ENCODE measurements around the gene CPLX1.
A peak's percentile ranks its signal among the peaks of the same experiment; 100 is the strongest.
"Not testable (repeated sequence)": the region's sequence is repeated elsewhere in the genome, so short reads cannot be mapped to it uniquely, and the experiment has no call there.

CPLX1 gene

GRCh38 chr4:749698-750666 is 75.9 kb downstream of the CPLX1 start:
- no peak for DNase-seq

GRCh38 chr4:748461-748860 is 77.5 kb downstream of the CPLX1 start:
- no peak for DNase-seq

DNA sequence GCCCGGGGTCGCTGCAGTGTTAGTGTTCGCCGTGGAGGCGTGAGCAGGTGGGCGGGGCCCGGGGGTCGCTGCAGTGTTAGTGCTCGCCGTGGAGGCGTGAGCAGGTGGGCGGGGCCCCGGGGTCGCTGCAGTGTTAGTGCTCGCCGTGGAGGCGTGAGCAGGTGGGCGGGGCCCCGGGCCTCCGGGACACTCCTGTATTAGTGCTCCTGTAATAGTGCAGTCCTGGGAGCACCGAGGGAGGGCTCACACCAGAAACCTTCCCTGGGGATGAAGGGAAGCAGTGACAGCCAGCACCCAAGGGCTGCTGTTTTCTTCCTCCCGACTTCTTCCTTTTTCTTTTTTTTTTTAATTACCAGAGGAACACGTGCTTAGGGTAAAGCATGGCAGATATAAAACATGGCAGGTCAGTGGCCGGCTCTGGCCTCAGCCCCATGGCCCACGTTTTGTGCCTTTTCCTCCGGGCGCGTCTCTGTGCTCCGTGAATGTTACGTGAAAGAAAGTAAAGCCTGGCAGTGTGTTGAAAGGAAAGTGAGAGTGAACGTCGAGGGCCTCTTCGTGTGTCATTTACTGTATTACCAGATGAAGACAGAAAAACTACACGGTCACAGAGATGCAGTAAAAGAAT is 78.3 kb downstream of the CPLX1 start:
- DNase-seq = no peak

- DNase-seq = no peak
These were observed 81.6 kb downstream of the CPLX1 start for GRCh38 chr4:744212-744841.

DNA sequence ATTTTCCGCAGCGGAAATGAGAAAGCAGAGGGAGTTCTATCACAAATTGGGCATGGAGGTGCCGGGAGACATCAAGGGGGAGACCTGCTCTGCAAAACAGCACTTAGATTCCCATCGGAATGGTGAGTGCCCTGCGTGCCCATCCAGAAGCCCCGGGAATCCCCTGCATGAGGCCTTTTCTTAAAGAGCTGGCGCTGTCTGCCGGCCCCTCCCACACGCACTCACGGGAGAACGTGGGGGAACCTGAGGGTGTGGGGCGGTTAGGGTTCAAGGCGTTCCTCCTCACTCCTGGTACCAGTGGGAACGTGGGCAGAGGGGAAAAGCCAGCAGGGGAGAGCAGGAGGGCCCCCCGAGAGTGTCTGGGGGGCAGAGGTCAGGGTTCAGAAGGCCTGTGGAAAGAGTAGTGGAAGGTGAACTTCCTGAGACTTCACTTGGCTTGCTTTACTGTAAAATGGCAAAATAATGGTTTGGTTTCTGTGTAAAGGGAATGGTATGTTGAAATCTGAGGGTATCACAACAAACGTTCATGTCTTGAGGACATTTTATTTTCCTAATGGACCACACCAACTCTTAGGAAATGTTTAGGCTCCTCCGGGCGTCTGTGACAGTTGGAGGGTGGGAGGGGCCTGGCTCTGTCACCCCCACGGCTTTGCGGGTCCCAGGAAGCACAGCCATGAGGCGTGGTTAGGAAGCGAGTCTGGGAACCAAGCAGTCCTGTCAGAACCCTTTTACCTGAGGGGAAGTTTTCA is 82.3 kb downstream of the CPLX1 start:
- DNase-seq = no peak

- DNase-seq = peak; percentile 76 to 79
These were observed 83.1 kb downstream of the CPLX1 start for GRCh38 chr4:742742-743311.

DNA sequence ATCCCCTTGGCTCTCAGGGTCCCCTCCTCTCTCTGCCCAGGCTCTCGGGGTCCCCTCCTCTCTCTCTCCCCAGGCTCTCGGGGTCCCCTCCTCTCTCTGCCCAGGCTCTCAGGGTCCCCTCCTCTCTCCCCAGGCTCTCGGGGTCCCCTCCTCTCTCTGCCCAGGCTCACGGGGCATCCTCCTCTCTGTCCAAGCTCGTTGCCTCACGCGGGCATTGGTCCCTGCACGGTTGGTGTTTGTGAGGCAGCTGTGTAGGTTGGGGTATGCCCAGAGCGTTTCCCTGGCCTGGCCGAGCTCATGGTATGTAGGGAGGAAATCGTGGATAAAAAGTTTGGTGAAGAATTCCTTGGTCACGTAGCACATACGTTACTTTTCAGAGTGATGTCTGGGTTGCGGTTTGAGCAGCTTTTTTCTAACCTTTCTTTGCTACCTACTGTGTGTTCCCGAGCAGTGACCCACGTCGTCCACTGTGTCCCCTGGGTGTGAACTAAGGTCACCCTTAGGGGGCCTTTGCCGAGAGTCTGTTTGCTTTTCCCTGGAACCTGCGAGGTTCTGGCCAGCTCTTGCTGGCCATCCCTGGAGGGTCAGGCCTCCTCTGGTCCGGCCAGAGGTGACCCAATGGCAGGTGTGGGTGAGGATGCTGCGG is 83.7 kb downstream of the CPLX1 start:
- no peak for DNase-seq

DNA sequence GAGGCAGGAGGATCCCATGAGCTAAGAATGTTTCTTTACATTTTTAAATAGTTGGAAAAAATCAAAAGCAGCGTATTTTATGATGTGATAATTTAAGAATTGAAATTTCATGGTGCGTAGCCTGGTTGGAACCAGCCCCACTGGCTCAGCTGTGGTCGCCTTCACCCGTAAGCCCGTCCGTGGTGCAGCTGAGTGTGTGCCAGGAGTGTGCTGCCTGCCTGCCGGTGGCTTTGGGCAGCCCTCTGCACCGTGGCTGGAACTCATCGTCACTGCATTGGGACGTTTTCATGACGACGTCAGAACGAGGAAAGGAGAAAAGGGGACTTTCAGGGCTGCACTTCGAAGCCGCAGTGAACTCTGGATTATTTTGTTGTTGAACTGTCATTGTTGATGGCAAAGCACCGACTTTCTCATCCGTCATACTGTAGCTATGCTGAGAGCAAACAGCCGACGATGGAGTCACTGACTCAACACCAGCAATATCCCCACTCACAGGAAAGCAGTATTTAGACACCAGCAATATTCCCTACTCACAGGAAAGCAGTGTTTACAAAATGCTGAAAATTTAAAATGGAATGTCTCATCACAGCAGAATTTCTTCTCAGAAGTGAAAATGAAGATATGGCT is 85.2 kb downstream of the CPLX1 start:
- DNase-seq = no peak

GRCh38 chr4:740011-740410 is 85.9 kb downstream of the CPLX1 start:
- DNase-seq = no peak

DNA sequence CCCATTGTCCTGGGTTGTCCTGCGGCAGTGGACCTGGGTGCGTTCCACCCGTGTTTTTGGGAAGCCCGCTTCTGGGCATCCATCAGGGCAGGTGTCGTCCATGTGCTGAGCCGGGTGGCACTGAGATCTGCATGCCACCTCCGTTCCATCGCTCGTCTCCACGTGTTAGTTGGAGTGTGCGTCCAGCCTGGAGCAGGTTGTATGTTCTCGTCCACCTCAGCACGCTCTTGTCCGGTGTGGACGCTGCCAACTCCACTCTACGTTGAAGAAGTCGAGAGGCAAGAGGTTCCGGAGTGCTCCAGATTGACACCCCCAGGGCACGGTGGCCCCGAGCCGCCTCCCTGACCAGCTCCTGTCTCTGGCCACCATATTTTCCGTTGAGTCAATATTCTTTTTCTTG is 86.4 kb downstream of the CPLX1 start:
- DNase-seq = no peak

DNA sequence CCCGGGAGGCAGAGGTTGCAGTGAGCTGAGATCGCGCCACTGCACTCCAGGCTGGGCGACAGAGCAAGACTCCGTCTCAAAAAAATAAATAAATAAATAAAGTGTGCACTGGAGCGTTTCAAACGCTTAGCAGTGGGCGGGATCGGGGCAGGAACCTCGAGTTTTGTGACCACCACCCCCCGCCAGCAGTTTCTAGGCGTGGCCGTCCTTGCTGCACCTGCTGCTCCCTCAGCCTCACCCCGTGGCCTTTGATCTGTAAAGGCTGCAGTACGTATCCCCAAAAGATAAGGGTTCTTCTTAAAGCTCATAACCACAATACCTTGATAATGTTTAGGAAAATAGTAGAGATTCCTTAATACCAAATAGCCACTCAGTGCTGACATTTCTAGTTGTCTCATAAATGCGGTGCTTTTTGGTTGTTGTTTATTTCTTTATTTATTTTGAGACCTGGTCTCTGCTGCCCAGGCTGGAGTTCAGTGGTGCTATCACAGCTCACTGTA is 87.1 kb downstream of the CPLX1 start:
- DNase-seq = no peak

DNA sequence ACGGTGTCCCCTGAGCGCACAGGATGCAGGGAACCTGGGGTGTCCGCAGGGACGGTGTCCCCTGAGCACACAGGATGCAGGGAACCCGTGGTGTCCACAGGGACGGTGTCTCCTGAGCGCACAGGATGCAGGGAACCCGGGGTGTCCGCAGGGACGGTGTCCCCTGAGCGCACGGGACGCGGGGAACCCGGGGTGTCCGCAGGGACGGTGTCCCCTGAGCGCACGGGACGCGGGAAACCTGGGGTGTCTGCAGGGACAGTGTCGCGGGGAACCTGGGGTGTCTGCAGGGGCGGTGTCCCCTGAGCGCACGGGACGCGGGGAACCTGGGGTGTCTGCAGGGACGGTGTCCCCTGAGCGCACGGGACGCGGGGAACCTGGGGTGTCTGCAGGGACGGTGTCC is 89.4 kb downstream of the CPLX1 start:
- not testable (repeated sequence) for DNase-seq

GRCh38 chr4:735583-735982 is 90.3 kb downstream of the CPLX1 start:
- no peak for DNase-seq

Data from activated CD4-positive, alpha-beta T cell treated with anti-CD3 and anti-CD28 coated beads, Interleukin-2, amount 50 U/mL, for 4 hours (primary cell).